T-helper 1 cell (primary cell): ENCODE data around the gene ANAPC15.

Experiments
- DNase-seq, 5 donors: peaks; one replicate each; pipeline ENCODE4 v3.0.0-alpha.2; 2012 to 2020

The ANAPC15 gene

GRCh38 chr11:72084076-72084475, 28.4 kb downstream of the ANAPC15 start:
- DNase-seq: no peak

- no peak for DNase-seq
Observed at GRCh38 chr11:72083414-72083813, 29.1 kb downstream of the ANAPC15 start.

GRCh38 chr11:72081821-72082453, 30.6 kb downstream of the ANAPC15 start:
- no peak for DNase-seq

- DNase-seq: no peak
Observed at GRCh38 chr11:72081184-72081644, 31.3 kb downstream of the ANAPC15 start.

GRCh38 chr11:72080326-72081183, 31.9 kb downstream of the ANAPC15 start, which contains the start of the genes LRRC51 and NUMA1:
Gene LRRC51 (plus strand): TSS chr11:72080850. CDS start chr11:72089084, 8,234 bp downstream.
Gene NUMA1 (minus strand): TSS chr11:72080542. CDS start chr11:72035943, 44,599 bp downstream.
- DNase-seq: peak; percentile 97 to 100 (median 99)

- DNase-seq: peak in 4 of 5 donors; percentile 7 to 35 (median 12)
Observed at GRCh38 chr11:72079819-72080325, 32.6 kb downstream of the ANAPC15 start.

GRCh38 chr11:72078477-72078876, 34.0 kb downstream of the ANAPC15 start:
- no peak for DNase-seq

GRCh38 chr11:72075756-72076155, 36.7 kb downstream of the ANAPC15 start:
- no peak for DNase-seq

GRCh38 chr11:72075109-72075508, 37.4 kb downstream of the ANAPC15 start:
- DNase-seq: no peak

- DNase-seq: peak in 1 of 5 donors; percentile 26
Observed at GRCh38 chr11:72072348-72072747, 40.1 kb downstream of the ANAPC15 start.

- no peak for DNase-seq
Observed at GRCh38 chr11:72070491-72070890, 42.0 kb downstream of the ANAPC15 start.

GRCh38 chr11:72069787-72070251, 42.7 kb downstream of the ANAPC15 start:
- no peak for DNase-seq

- DNase-seq: no peak
Observed at GRCh38 chr11:72069200-72069599, 43.3 kb downstream of the ANAPC15 start.

- no peak for DNase-seq
Observed at GRCh38 chr11:72067676-72068075, 44.8 kb downstream of the ANAPC15 start.

GRCh38 chr11:72067266-72067665, 45.2 kb downstream of the ANAPC15 start:
- no peak for DNase-seq

- DNase-seq: no peak
Observed at GRCh38 chr11:72066855-72067254, 45.6 kb downstream of the ANAPC15 start.

- DNase-seq: no peak
Observed at GRCh38 chr11:72061739-72062396, 50.6 kb downstream of the ANAPC15 start.
